Stimulated activated CD8-positive, alpha-beta memory T cell treated with anti-CD3 and anti-CD28 coated beads, Interleukin-2, amount 100 ng/mL, for 48 hours (primary cell): ENCODE data around the gene LKAAEAR1.

Experiments
- DNase-seq, 2 donors: peaks; one replicate each; pipeline ENCODE4 v3.0.0-alpha.2; 2020; ENCODE audit warnings: low read depth in 2 of 2

The LKAAEAR1 gene

DNA sequence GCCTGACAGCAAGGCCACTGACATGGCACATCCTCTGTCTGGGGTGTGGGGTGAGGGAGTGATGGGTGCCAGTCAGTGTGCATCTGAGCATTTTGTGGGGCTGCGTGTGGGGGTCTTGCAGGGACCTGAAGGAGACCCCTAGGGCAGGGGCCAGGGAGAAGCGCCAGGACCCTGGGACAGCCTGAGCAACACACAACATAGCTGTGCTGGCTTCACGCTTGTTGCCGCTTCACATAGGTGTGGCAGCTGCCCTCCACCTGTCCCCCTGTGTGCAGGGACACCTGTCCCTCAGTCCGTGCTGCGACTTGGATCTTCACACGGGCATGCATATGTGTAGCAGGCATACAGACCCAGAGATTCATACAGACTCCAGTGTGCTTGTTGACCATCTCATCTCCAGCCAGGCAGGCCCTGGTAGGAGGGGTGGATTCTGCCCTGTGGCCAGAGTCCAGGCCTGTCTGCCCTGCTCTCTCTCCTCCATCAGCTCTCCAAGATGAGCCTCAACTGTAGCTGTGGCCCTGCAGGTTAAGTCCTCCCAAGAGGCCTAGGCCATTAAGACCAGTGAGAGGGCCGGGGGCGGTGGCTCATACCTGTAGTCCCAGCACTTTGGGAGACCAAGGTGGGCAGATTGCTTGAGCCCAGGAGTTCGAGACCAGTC, 26.3 kb upstream of the LKAAEAR1 start:
- DNase-seq: no peak

DNA sequence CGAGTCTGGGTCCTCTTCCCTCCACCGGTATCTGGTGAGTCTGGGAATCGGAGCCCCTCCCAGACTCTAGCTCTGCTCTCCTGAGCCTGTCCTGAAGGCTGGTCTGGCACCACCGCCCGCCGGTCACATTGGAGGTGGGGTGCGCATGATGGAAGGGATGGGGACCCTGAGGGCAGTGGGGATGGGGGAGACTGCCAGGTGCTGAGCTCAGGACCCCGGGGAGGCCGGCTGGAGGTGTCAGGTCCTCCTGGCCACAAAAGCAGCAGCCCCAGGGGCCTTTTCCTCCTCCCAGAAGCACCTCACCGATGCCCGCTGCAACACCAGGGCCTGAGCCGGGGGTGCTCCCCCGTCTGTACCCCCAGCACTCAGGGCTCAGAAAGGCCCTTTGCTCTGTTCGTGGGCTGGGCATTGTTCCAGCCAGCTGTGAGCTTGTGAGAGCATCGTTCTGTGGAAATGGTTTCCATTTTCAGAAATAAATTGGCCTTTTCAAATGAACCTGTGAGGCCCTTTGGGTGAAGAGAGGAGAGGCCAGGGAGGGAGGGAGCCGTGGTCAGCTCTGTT, 25.7 kb upstream of the LKAAEAR1 start:
- DNase-seq: no peak

DNA sequence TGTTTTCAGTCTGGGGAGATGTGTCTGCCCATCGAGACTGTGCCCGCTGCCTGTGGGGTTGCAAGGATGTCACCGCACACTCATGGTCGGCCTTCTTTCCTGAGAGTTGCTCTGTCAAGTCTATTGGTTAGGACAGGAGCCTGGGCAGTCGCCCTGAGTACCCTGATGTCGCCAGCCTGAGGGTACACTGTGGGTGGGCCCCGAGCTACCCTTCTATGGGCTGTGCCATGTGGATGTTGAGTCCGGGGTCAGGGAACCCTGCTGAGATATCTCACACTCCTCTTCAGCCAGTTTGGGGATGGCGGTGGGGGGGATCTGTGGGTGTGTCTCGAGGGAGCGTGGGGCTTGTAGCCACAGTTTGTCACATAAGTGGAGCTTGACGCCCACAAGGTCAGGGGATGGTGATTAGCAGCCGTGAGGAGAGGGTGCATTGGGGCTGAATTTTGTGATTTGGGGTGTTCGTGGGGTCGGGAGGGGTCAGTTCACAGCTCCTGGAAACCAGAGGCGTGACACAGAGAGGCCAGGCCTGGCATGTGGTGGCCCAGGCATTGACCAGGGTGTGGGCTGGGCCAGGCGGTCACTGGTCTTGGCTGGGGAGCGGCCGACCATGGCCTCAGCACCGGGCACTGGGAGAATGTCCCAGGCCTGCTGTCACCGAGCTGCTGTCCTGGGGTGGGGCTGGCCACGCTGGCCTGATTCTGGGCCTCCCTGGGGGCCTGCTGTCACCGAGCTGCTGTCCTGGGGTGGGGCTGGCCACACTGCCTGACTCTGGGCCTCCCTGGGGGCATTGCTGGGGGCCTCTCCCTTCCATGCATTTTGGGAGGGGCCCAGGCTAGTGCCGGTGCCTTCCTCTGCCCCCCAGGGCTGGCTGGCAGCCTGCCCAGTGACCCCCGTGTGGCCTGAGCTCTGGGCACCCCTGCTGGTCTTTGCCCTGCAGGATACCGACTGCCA, 24.8 kb upstream of the LKAAEAR1 start:
- no peak for DNase-seq

DNA sequence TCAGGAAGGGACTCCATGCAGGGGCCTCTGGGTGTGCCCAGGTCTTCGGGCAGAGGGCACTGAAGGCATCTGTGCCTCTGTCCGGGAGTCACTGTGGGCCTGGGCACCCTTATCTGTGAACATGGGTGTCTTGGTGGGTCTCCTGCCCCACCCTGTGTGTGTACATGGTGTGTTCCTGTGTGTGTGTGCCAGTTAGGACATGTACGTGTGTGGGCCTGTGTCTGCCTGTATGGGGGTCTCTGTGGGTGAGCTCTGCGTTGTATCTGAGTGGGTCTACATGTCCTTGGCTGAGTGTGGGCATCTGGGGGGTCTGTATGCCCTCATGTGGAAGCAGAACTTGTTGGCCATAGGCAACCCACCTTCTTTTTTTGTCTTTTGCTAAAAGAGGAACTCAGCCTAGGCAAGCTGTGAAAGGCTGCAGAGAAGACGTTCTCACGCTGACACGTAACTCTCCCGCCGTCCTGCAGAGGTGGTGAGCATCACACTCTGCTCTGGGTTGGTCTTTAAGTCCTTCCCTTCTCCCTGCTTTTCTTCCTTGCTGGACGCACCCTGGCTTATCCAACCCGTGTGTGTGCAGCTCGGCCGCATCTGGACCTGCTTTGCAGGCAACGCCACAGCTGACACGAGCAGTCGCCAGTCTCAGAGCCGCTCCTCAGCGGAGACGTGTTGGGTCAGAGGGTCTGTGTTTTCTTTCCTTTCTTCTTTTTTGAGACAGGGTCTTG, 23.7 kb upstream of the LKAAEAR1 start:
- DNase-seq: no peak

DNA sequence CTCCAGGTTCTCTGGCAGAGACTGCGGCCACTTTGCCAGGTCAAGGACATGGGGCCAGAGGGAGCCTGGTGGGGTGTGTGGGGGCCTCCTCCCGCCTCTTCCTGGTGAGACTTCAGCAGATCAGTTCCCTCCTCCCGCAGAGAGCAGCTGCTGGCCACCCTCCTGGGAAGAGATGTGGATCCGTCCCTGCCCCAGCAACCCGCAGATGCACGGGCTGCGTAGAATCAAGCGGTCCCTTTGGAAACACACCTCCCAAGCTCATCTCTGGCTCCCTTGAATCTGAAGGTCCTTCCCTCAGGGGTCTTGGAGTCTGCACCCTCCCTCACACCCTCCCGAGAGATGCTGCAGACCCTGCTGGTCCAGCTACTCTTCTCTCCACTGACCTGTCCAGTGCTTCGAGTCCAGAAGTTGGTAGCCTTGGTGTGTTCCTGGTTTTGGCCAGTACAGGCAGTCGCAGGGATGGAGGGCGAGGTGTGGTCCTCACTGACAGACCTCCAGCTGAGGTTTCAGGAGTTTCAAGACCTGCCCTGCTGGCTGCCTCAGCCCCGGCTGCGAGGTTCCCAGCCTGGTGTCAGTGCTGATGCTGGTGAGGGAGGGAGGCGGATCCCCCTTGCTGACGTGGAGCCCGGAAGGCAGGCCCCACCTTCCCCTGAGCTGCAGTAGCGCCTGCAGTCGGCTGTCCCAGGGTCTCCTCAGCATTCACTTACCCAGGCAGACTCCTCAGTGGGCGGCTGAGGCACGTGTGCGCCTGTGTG, 23.0 kb upstream of the LKAAEAR1 start, which contains the start of gene NPBWR2:
Gene NPBWR2 (minus strand): TSS at position 585 of the 755 bp plus-strand sequence. CDS start 734 bp downstream, outside the sequence.
- DNase-seq: no peak

DNA sequence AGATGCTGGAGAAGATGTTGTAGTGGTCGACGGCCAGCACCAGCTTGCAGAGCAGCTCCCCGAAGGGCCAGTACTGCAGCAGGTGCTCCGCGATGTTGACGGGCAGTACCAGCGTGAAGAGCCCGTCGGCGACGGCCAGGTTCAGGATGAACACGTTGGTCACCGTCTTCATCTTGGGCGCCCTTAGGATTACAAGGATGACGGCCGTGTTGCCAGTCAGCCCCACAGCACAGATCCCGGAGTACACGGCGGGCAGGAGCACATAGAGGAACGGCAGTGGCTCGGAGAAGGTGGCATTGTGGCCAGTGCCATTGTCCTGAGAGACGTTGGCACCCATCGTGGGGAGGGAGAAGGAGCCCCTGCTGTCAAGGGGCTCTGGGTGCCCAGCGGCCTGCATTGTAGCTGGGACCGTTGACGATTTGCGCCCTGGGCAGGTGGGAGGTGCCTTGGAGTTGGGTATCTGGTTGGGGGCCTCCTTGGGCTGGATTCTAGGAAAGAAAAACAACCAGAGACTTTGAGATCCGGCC, 22.3 kb upstream of the LKAAEAR1 start:
- DNase-seq: no peak

DNA sequence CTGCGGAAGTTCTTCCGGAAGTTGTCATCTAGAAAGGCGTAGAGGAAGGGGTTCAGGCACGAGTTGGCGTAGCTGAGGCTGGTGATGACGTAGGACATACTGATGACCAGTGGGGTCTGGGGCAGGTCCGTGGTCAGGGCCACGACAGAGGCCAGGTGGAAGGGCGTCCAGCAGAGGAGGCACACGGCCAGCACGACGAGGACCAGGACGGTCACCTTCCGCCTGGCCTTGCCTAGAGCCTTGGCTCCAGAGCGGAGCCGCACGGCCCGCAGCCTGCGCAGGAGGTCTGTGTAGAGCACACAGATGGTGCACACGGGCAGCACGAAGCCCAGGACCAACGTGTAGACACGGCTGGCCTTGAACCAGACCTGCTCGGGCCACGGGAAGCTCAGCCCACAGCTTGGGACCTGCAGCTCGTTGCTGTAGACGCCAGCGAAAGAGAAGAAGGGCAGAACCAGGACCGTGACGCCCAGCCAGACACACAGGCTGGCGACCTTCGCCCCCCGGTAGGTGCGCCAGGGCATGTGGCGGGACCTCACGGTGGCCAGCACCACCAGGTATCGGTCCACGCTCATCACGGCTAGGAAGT, 21.7 kb upstream of the LKAAEAR1 start:
- no peak for DNase-seq

DNA sequence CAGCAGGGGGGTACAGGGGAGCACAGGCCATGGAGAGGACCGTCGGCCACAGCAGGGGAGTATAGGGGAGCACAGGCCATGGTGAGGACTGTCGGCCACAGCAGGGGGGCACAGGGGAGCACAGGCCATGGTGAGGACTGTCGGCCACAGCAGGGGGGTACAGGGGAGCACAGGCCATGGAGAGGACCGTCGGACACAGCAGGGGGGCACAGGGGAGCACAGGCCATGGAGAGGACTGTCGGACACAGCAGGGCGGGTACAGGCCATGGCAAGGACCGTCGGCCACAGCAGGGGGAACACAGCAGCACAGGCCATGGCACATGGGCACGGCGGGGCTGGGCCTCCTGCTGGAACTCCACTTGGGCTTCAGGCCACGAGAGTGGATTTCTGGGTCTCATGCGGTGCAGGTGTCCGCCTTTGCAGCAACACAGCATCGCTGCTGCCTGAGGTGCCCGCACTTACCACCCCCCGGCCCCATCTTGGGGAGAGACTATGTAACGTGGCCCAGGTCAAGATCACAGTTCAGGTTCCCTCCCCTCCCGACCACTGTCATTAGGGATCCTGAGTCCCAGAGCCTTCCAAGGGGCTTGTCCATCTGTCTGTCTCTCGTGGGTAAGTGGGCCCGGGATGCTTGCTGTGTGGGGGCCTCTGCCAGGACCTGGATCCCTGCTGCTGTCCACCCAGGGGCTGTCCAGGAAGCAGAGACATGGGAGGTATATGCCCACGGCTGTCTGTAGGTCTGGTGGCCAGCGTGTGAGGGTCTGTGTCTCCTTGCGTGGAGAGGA, 20.7 kb upstream of the LKAAEAR1 start:
- DNase-seq: no peak

DNA sequence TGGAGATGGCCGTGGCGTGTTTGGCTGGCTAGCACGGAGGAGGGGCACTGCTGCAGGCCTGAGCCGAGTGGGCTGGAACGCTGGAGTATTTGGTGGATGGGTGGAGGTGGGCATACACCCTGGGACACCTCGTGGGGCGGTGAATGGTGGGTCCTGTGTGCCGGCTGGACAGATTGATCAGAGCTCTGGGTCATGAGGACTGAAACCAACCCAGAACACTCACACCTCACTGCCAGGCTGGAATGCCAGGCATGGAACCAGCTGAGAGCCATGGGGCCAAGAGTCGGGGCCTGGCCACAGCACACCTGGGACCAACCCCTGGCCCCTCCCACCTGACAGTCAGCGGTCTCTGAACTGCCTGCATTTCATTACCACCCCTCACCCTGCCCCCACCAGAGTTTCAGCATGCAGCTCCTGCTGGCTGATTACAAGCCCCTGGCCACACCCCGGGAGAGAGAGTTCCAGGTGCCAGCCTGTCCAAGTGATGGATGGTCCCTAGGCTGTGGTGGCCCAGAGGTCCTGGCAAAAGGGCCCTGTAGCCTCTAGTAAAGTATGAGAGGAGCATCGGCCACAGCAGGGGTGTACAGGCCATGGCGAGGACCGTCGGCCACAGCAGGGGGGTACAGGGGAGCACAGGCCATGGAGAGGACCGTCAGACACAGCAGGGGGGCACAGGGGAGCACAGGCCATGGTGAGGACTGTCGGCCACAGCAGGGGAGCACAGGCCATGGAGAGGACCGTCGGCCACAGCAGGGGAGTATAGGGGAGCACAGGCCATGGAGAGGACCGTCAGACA, 19.9 kb upstream of the LKAAEAR1 start:
- no peak for DNase-seq

DNA sequence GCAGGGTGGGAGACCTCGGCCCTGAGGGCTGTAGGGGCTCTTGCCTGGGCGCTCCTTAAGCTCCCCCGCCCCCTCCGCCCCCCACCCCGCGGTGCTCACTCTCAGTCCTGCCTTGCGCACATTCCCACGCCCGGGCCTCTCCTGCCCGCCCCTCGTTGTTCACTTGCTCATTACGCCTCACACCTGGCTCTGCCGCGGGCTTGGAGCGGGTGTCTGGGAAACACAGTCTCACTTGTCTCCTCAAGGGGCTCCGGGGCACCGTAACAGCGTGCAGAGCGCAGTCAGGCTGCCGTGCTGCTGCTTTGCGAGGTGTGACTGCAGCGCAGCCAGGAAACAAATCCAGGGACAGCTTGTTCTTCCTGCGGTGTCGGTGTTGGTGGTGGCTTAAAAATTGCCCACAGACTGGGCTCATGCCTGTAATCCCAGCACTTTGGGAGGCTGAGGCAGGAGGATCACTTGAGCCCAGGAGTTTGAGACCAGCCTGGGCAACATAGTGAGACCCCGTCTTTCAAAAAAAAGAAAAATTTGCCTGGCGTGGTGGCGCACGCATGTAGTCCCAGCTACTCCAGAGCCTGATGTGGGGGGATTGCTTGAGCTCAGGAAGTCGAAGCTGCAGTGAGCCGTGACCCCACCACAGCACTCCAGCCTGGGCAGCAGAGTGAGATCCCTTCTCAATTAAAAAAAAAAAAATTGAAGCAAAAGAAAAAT, 18.6 kb upstream of the LKAAEAR1 start:
- no peak for DNase-seq

DNA sequence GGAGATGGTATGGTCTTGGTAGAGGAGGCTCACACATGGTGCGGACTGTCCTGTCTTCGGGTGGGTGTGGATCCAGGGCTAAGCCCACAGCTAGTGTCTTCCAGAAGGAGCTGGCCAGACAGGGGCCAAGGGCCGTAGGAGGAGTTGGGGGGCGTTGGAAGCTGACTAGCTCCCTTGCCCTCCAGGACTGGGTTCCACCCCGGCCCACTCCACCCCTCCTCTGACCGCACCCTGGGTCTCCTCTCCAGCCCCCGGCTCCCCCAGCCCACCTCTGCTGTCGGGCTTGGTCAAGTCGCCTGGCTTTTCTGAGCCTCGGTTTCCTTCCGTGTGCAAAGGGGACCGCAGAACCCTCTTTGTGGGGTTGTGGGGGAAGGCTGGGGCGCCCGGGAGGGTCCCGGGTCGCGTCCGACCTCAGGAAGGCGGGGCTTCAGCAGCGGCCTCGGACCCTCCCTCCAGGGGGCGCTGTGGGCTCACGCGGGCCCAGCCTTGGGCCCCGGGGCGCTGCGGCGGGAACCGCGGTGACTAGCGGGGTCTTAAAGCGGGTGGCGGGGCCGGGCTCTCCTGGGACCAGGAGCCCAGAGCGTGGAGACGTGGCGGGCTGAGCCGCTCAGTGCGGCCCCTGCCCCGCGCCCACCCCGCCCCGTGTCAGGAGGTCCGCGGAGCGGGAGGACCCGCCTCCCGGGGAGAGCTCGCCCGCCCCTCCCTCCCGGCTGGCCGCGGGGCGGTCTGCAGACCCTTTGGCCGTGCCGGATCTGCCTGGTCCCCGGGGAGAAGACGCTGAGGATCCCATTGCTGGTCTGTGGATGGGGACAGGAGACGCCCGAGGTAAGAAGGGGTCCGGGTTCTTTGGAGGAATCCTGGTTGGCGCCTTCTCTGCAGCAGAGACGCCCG, 17.8 kb upstream of the LKAAEAR1 start:
- peak; percentile 62 to 63 for DNase-seq

DNA sequence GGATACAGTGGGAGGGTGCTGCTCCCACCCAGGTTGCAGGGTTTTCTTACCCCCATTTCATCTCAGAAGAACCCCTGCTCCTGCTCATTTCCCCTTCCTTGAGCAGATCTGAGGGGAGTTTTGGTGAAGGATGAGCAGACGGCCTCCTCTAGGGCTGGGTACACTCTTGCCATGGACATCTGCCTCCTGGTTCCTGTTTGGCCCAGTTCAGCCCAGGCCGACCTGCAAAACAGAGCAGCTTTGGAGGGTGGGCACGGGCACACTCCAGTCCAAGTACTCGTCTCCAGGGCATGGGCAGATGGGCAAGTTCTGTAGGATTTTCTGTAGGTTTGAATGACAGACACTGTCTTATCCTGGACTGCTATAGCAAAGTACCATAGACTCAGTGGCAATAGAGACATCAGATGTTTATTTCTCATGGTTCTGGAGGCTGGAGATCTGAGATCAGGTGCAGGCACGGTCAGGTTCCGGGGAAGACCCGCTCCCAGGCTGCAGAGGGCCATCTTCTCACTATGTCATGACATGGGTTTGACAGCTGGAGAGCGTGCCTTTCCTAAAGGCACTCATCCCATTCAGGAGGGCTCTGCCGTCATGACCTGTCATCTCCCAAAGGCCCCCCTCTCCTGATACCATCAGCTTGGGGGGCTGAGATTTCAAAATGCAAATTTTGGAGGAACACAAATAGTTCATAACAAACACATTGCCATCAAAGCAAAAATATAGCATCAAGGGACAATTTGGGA, 16.9 kb upstream of the LKAAEAR1 start:
- DNase-seq: no peak

DNA sequence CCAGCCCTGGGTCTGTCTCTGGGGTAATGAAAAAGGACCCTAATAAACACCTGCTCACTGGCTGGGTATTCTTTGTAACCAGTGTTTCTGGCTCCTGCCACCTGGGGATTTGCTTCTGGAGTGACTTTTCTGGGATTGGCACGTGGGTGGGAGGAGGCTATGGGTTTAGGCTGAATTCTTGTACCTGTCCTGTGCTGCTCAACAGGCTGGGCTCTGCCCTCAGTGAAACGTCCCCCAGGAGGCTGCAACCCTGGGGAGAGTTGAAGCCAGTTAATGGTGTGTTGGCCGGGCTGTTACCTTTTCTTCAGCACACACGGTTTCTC, 16.3 kb upstream of the LKAAEAR1 start:
- no peak for DNase-seq

DNA sequence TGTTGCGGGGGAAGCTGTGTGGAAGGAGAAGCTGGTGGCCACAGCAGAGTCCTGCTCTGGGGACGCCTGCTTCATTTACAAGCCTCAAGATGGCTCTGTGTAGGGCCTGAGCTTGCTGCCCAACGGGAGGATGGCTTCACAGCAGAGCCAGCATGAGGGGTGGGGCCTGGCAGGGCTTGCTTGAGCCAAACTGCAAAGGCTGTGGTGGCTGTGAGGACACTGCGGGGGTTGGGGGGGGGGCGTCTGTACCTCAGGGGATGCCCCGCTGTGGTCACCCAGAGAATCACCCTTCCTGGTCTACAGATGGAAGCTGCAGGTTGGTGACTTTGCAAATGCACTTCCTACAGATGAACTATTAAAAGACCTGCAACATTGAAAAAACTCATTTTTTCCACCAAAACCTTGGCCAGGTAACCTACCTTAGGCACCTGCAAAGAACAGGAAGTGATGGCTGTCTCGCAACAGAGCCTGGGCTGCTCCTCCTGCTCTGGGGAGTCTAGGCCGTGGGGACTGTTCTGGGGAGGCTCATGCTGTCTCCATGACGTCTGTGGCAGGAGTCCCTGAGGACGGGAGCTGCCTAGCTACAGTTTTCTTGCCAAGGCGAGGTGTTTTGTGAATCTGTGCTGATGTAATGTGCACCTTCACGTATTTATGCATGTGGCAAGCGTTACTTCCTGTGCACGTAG, 15.8 kb upstream of the LKAAEAR1 start:
- no peak for DNase-seq

DNA sequence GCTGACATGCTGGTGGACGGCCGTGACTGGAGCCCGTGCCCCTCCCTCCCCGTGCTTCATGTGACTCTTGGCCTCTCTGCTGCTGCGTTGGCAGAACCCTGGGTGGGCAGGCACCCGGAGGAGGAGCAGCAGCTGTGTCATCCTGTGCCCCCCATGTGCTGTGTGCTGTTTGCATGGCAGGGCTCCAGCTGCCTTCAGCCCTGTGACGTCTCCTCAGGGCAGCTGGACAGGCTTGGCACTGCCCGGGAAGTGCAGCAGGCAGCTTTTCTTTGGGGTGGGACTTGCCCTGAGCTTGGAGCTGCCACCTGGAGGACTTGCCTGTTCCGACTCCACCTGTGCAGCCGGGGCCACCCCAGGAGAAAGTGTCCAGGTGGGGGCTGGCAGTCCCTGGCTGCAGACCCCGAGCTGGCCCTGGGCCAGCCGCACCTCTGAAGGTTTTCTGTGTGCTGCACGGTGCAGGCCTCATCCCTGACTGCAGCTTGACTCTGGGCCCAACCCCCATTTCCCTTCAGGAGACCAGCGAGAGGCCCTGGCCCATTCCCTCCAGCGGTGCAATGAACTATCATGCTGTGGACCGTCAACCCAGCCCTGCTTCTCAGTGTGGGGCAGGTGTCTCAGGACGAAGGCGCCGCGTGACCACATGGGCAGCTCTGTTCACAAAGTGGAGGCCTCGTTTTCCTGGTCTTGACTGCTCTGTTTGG, 15.0 kb upstream of the LKAAEAR1 start:
- no peak for DNase-seq
